DND-41 (cell line): ENCODE results near the gene TGM5.

Source experiments
- ATAC-seq: fragments of 200-7000 bp; cut with Tn5 transposase; 3 replicates; pipeline ENCODE4 v1.9.1; 2021; ENCODE audit warnings: low read depth; ENCODE audit not compliant: insufficient read depth
- DNase-seq: peaks from one replicate; pipeline ENCODE4 v3.0.0-alpha.2; 2020
- H2AFZ ChIP-seq: 2 replicates; pipeline ENCODE4 v1.6.0; 2012; ENCODE audit warnings: low read depth, low read length
- H3K27ac ChIP-seq: 2 replicates; pipeline ENCODE4 v1.5.1; 2012; ENCODE audit warnings: low read length, inconsistent platforms
- H3K27me3 ChIP-seq: fragments of 200-600 bp; sonication (generic); 2 replicates; pipeline ENCODE4 v1.6.0; 2012; ENCODE audit warnings: low read length, mild to moderate bottlenecking, inconsistent platforms; ENCODE audit not compliant: insufficient read depth, poor library complexity
- H3K36me3 ChIP-seq: 2 replicates; pipeline ENCODE4 v1.5.1; 2012; ENCODE audit warnings: low read length, inconsistent platforms; ENCODE audit not compliant: insufficient read depth
- H3K4me1 ChIP-seq: 2 replicates; pipeline ENCODE4 v1.5.1; 2012; ENCODE audit warnings: mild to moderate bottlenecking, low read length; ENCODE audit not compliant: insufficient read depth
- H3K4me2 ChIP-seq: 2 replicates; pipeline ENCODE4 v1.6.0; 2012; ENCODE audit warnings: mild to moderate bottlenecking, moderate library complexity, low read length, inconsistent platforms; ENCODE audit not compliant: insufficient read depth
- H3K4me3 ChIP-seq, 2 experiments: fragments of 200-600 bp in 1 of 2; shearing (Covaris generic) in 1 of 2; 2 replicates each; pipeline ENCODE4 v1.5.1; 2012 to 2016; ENCODE audit warnings: inconsistent platforms in 2 of 2, low read length in 2 of 2, mild to moderate bottlenecking in 2 of 2, low read depth in 1 of 2, moderate library complexity in 1 of 2
- H3K79me2 ChIP-seq: 2 replicates; pipeline ENCODE4 v1.6.0; 2012; ENCODE audit warnings: low read length, inconsistent platforms; ENCODE audit not compliant: insufficient read depth
- H3K9ac ChIP-seq: 2 replicates; pipeline ENCODE4 v1.6.0; 2012; ENCODE audit warnings: low read depth, mild to moderate bottlenecking, inconsistent platforms, low read length, moderate library complexity
- H3K9me3 ChIP-seq: 2 replicates; pipeline ENCODE4 v1.5.1; 2012; ENCODE audit warnings: low read length, moderate library complexity, mild to moderate bottlenecking, inconsistent platforms; ENCODE audit not compliant: insufficient read depth, severe bottlenecking
- H4K20me1 ChIP-seq: 2 replicates; pipeline ENCODE4 v1.6.0; 2012; ENCODE audit warnings: low read length; ENCODE audit not compliant: insufficient read depth
- EZH2 ChIP-seq: IDR thresholded peaks from 3 replicates; pipeline ENCODE4 v1.6.1; 2012; ENCODE audit warnings: borderline replicate concordance, low read depth, mild to moderate bottlenecking, moderate library complexity, low read length, inconsistent platforms; ENCODE audit not compliant: severe bottlenecking
- TF ChIP-seq, protein P1 (sequence below): IDR thresholded peaks from 2 replicates; pipeline ENCODE4 v1.5.1; 2012; ENCODE audit warnings: borderline replicate concordance, low read length, moderate library complexity, mild to moderate bottlenecking; ENCODE audit not compliant: poor library complexity, severe bottlenecking; ENCODE audit errors: extremely low read depth

The TGM5 gene

GRCh38 chr15:43185157-43186002 is 81.3 kb downstream of the TGM5 start, which contains the start of gene CCNDBP1:
Gene CCNDBP1, plus strand, starts transcription at chr15:43185403. Its CDS starts 96 bp downstream, at chr15:43185499.
- Histone ChIP-seq H3K27me3 (no peaks in the 10 kb centered on the region), H2AFZ (peak within 1 kb of the TSS; percentile 93), H3K9ac (peak within 1 kb of the TSS; percentile 73), H3K27ac (peak within 1 kb of the TSS; percentile 78), H3K79me2 (peaks cover 17% of the 10 kb centered on the region), H4K20me1 (no peaks in the 10 kb centered on the region), H3K4me2 (peak within 1 kb of the TSS; percentile 81), H3K4me1 (peaks cover 30% of the 10 kb centered on the region), H3K36me3 (peaks cover 17% of the 10 kb centered on the region), H3K9me3 (no peaks in the 10 kb centered on the region), H3K4me3 (peak within 1 kb of the TSS; percentile 77 to 92)
- no peak for TF ChIP-seq EZH2
- TF ChIP-seq, protein P1, sequence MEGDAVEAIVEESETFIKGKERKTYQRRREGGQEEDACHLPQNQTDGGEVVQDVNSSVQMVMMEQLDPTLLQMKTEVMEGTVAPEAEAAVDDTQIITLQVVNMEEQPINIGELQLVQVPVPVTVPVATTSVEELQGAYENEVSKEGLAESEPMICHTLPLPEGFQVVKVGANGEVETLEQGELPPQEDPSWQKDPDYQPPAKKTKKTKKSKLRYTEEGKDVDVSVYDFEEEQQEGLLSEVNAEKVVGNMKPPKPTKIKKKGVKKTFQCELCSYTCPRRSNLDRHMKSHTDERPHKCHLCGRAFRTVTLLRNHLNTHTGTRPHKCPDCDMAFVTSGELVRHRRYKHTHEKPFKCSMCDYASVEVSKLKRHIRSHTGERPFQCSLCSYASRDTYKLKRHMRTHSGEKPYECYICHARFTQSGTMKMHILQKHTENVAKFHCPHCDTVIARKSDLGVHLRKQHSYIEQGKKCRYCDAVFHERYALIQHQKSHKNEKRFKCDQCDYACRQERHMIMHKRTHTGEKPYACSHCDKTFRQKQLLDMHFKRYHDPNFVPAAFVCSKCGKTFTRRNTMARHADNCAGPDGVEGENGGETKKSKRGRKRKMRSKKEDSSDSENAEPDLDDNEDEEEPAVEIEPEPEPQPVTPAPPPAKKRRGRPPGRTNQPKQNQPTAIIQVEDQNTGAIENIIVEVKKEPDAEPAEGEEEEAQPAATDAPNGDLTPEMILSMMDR, result peak; percentile 62
- ATAC-seq (peak; percentile 85), DNase-seq (peak; percentile 82)

GRCh38 chr15:43184407-43185124 is 82.2 kb downstream of the TGM5 start:
- Histone ChIP-seq H3K4me2 (peak overlapping the region; percentile 81), H3K27ac (peak overlapping the region; percentile 78), H3K79me2 (peaks cover 17% of the 10 kb centered on the region), H3K36me3 (peaks cover 13% of the 10 kb centered on the region), H3K4me1 (peaks cover 30% of the 10 kb centered on the region), H3K27me3 (no peaks in the 10 kb centered on the region), H3K9ac (peak overlapping the region; percentile 73), H3K4me3 (peak overlapping the region; percentile 77 to 92; a peak in 3 of 4 replicates), H4K20me1 (no peaks in the 10 kb centered on the region), H2AFZ (peak overlapping the region; percentile 93), H3K9me3 (no peaks in the 10 kb centered on the region)
- TF ChIP-seq EZH2, result no peak
- TF ChIP-seq, protein P1, result no peak
- ATAC-seq, result no peak
- no peak for DNase-seq

- no peak overlapping the region for H3K9ac ChIP-seq
- peaks cover 16% of the 10 kb centered on the region for H3K79me2 ChIP-seq
- DNase-seq, result no peak
- no peaks in the 10 kb centered on the region for H3K27me3 ChIP-seq
- no peak overlapping the region for H3K4me2 ChIP-seq
- H3K4me1 ChIP-seq, result peaks cover 30% of the 10 kb centered on the region
- no peak overlapping the region for H3K27ac ChIP-seq
- H4K20me1 ChIP-seq, result no peaks in the 10 kb centered on the region
- no peak overlapping the region for H2AFZ ChIP-seq
- H3K4me3 ChIP-seq, result no peak overlapping the region
- no peak for ATAC-seq
- peaks cover 9% of the 10 kb centered on the region; the same call in 1 of the 2 replicates for H3K36me3 ChIP-seq
- TF ChIP-seq, protein P1, result no peak
- no peaks in the 10 kb centered on the region for H3K9me3 ChIP-seq
These were observed 83.5 kb downstream of the TGM5 start for GRCh38 chr15:43183270-43183669.
